Lower leg skin (tissue), 4 donors: ENCODE data around the gene NFIA. TPM values are rescaled to one million over a fixed set of nuclear protein-coding genes. Genes with fewer than 3 reads are reported as not detected.

Experiments
- DNase-seq, 2 donors: peaks; one replicate each; pipeline ENCODE4 v3.0.0-alpha.2; 2019; ENCODE audit warnings: low spot score in 2 of 2
- H3K4me3 ChIP-seq: fragments of 200-600 bp; sonication (generic); 2 replicates; pipeline ENCODE4 v1.5.1; 2017; ENCODE audit warnings: mild to moderate bottlenecking, low read depth; ENCODE audit not compliant: poor library complexity, severe bottlenecking
- POLR2A ChIP-seq, 2 donors: fragments of 450-650 bp; IDR thresholded peaks; one replicate each; pipeline ENCODE4 v1.6.1; 2016 to 2017; ENCODE audit warnings: antibody characterized with exemption in 2 of 2, mild to moderate bottlenecking in 1 of 2, moderate library complexity in 1 of 2
- WGBS, 2 donors: methylation state at CpG; one replicate each; pipeline ENCODE4 v1.1.5; 2018; 5-methylcytosine and 5-hydroxymethylcytosine counted together
- intact Hi-C: fragments of 100-400 bp; cut with DNase I; formaldehyde crosslinking; loops from one replicate; pipeline ENCODE4 v1.15.0; 2023; ENCODE audit warnings: low total_unique reads
- total RNA-seq, 4 donors: library from RNA; depleted of rRNA; stranded (reverse); fragments of >200 nt; gene quantifications; one replicate each; pipeline ENCODE4 v1.1.0, GENCODE V29; 2016
- TF ChIP-seq, protein P1 (sequence below), 3 donors: fragments of 450-650 bp; IDR thresholded peaks; one replicate each; pipeline ENCODE4 v1.5.1; 2016; ENCODE audit warnings: antibody characterized with exemption in 3 of 3, mild to moderate bottlenecking in 3 of 3, moderate library complexity in 2 of 3

NFIA gene
- total RNA-seq, 4 donors from 2014 or later: 26.0 to 32.5 (median 30.3) TPM

DNA sequence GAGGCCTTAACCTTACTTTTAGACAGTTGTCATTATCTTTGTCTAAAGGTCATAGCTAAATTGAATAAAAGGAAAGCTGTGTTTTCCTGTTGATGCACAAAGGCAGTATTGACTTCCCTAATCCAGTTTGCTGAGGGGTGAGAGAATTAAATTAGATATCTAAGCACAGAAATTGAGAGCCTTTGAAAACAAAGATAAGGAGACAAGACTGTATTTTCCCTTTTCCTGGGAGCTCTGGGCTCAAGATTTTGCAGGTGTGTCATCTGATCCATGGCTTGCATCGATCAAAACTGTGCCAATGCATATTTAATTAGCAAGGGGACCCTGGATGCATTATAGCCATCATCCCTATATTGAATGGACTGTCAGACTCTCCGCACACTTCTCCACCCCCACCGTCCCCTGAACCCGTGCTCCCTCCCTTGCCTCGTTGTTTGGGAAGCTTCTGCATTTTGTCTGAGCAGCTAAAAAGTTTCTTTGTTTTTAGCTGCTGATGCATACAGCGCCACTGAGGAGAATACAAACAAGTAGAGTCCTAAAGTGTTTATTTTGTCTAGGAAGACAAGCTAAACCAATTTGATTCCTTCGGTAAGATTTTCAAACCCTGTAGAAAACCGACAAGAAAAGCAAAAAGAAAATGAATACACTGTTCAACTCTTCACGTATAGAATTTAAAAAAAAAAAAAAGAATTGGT, 186.3 kb downstream of the NFIA start:
- TF ChIP-seq, protein P1, sequence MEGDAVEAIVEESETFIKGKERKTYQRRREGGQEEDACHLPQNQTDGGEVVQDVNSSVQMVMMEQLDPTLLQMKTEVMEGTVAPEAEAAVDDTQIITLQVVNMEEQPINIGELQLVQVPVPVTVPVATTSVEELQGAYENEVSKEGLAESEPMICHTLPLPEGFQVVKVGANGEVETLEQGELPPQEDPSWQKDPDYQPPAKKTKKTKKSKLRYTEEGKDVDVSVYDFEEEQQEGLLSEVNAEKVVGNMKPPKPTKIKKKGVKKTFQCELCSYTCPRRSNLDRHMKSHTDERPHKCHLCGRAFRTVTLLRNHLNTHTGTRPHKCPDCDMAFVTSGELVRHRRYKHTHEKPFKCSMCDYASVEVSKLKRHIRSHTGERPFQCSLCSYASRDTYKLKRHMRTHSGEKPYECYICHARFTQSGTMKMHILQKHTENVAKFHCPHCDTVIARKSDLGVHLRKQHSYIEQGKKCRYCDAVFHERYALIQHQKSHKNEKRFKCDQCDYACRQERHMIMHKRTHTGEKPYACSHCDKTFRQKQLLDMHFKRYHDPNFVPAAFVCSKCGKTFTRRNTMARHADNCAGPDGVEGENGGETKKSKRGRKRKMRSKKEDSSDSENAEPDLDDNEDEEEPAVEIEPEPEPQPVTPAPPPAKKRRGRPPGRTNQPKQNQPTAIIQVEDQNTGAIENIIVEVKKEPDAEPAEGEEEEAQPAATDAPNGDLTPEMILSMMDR (IDR thresholded peaks at IDR 0.05): no peak
- TF ChIP-seq POLR2A (IDR thresholded peaks at IDR 0.05): no peak
- no peak for DNase-seq
- WGBS, 2 donors: 79 to 81% methylated on average over 9 of the region's 9 CpGs
- no peak overlapping the region for H3K4me3 ChIP-seq
- intact Hi-C loops: no loop called here

DNA sequence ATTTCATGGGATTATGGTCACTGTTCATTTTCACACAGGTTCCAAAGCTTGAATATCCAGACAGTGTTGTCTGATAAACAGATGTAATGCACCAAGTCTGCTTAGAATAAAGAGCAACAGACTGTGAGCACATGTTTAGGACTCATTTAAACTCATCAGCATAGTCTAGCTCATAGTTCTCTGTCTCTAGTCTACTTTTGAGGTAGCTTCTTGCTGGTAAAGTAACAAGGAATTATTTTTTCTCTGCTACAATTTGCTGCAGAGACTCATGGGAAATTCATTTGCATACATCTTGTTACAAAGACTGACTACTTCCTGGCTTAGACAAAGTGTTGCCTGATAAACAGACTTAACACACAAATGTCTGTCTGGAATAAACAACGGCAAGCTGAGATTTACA, 187.2 kb downstream of the NFIA start:
- 69 to 85% methylated on average over 1 of the region's 1 CpG for WGBS, 2 donors
- no peak overlapping the region for H3K4me3 ChIP-seq
- DNase-seq: no peak
- no peak for TF ChIP-seq POLR2A (IDR thresholded peaks at IDR 0.05)
- TF ChIP-seq, protein P1 (IDR thresholded peaks at IDR 0.05): no peak
- intact Hi-C loops: no loop called here

DNA sequence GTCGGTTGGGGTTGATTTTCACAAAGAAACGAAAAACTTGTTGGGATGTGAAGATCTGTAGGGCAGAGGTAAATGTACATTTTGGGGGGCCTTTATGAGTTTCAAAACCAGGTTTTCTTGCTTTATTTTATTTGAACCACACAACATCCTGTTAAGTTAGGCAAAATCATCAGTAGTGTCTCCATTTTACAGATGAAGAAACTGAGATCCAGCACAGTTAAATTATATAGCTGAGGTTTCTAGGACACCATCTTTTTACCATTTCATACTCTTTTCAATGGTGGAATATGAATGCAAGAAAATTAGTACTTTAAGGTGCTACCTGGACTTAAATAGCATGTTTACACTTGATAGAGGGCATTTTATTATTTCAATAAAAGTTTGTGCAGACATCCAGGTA, 187.7 kb downstream of the NFIA start:
- no peak for DNase-seq
- intact Hi-C loops: no loop called here
- H3K4me3 ChIP-seq: no peak overlapping the region
- 94 to 97% methylated on average over 2 of the region's 2 CpGs for WGBS, 2 donors
- no peak for TF ChIP-seq POLR2A (IDR thresholded peaks at IDR 0.05)
- TF ChIP-seq, protein P1 (IDR thresholded peaks at IDR 0.05): no peak

DNA sequence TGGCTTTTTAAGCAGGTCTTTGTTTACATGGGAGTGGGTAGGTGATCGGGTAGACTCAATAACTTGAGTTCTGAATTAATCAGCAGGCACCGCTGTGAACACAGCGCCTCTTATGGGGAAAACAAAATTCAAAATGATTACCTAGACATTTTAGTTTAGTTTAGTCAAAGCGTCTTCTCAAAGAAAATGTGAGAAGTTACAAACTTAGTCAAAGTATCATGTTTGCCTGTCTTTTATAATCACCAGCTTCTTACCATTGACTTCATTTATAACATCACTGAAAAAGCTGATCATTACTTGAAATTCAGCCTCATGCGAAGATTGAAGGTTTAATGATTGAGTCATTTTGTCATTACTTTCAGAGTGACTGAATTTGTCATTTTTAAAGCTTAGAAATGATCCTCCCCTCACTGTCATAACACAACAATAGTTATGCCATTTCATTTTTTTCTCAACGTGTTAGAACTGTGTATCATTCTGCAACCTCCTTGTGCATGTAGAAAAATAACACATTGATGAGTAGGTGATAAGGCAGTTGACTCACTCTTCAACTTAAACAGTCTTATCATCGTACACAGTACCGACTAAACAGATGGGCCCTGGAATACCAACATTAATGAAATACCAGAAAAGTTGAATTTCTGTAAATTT, 188.5 kb downstream of the NFIA start:
- no peak overlapping the region for H3K4me3 ChIP-seq
- WGBS, 2 donors: 79 to 80% methylated on average over 8 of the region's 8 CpGs
- intact Hi-C loops: no loop called here
- no peak for DNase-seq
- TF ChIP-seq POLR2A (IDR thresholded peaks at IDR 0.05): no peak
- TF ChIP-seq, protein P1 (IDR thresholded peaks at IDR 0.05): no peak

DNA sequence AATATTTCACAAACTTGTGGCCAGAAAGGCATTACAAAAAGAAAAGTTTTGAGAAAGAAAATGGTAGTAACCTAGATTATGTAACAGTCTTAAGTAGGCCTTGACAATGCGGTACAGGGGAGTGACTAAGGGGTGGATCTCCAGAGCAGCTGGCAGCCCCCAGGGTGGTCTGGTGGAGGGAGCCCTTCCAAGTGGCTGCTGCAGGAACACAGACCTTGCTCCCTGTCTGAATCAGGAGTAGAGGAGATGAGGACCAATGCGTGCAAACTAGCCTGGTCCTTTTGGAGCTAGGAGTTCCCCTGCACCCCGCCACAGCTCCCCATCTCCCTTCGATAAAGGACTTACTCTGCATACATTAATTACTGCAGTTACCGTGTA, 189.0 kb downstream of the NFIA start:
- TF ChIP-seq POLR2A (IDR thresholded peaks at IDR 0.05): no peak
- TF ChIP-seq, protein P1 (IDR thresholded peaks at IDR 0.05): no peak
- no peak overlapping the region for H3K4me3 ChIP-seq
- intact Hi-C loops: no loop called here
- no peak for DNase-seq
- 90 to 96% methylated on average over 5 of the region's 5 CpGs for WGBS, 2 donors
